Glomerular endothelial cell (primary cell): ENCODE data around the gene GNL3L. TPM values are rescaled to one million over a fixed set of nuclear protein-coding genes. Genes with fewer than 3 reads are reported as not detected.
"Not testable (repeated sequence)": the region's sequence is repeated elsewhere in the genome, so short reads cannot be mapped to it uniquely, and the experiment has no call there.

Experiments
- DNase-seq: peaks from one replicate; pipeline ENCODE4 v3.0.0-alpha.2; 2011; ENCODE audit warnings: low read depth, low spot score; ENCODE audit errors: extremely low read depth
- total RNA-seq: library from RNA; depleted of rRNA; stranded (reverse); fragments of >200 nt; gene quantifications from 2 replicates; pipeline ENCODE4 v1.2.3, GENCODE V29; 2015

GNL3L gene
- total RNA-seq, 1 donor from 2014 or later, result 39.6 TPM

DNA sequence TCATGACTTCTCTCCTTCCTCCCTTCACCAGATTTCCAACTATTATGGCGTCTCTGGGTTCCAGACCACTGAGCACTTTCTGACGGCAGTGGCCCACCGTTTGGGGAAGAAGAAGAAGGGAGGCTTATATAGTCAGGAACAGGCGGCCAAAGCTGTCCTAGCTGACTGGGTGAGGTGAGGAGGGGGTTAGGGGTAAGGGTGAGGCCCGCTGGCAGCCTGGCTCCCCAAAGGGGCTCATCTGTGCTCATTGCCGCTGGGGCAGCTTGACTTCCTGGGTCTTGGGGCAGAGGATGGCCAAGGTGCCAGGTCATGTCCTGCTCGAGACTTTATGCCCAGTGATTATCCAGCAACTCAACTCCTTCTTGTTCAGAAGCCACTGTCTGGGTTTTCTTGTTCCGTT lies 21.8 kb downstream of the GNL3L start:
- DNase-seq, result no peak

DNA sequence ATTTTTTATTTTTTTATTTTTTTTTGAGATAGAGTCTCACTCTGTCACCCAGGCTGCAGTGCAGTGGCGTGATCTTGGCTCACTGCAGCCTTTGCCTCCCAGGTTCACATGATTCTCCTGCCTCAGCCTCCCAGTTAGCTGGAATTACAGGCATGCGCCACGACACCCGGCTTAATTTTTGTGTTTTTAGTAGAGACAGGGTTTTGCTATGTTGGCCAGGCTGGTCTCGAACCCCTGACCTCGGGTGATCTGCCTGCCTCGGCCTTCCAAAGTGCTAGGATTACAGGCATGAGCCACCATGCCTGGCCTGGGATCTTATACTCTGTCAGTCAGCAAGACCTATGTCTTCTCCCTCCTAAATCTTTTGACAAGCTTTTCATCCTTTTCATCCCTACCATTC lies 25.0 kb downstream of the GNL3L start:
- DNase-seq, result not testable (repeated sequence)

GRCh38 chrX:54560411-54560810 lies 30.4 kb downstream of the GNL3L start:
- peak; percentile 14 for DNase-seq

- no peak for DNase-seq
Measured at GRCh38 chrX:54561622-54562021, 31.6 kb downstream of the GNL3L start.

GRCh38 chrX:54564936-54565335 lies 34.9 kb downstream of the GNL3L start:
- DNase-seq, result no peak

GRCh38 chrX:54570332-54570731 lies 40.3 kb downstream of the GNL3L start:
- no peak for DNase-seq

DNA sequence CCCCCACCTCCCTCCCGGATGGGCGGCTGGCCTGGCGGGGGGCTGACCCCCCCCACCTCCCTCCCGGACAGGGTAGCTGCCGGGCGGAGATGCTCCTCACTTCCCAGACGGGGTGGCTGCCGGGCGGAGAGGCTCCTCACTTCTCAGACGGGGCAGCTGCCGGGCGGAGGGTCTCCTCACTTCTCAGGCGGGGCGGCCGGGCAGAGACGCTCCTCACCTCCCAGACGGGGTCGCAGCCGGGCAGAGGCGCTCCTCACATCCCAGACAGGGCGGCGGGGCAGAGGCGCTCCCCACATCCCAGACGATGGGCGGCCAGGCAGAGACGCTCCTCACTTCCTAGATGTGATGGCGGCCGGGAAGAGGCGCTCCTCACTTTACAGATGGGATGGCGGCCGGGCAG lies 42.6 kb downstream of the GNL3L start:
- not testable (repeated sequence) for DNase-seq

GRCh38 chrX:54597728-54598127 lies 67.7 kb downstream of the GNL3L start:
- DNase-seq, result no peak

- DNase-seq, result no peak
Measured at GRCh38 chrX:54602563-54602962, 72.5 kb downstream of the GNL3L start.

Other genes with a start within 250 kb of the GNL3L start
- 1.1 TPM in 2 replicates for gene WNK3, start 172.2 kb upstream of the GNL3L start, total RNA-seq
- 12.2 and 17.2 TPM in 2 replicates for gene TSR2, start 89.8 kb upstream of the GNL3L start, total RNA-seq
- 8.3 and 12.5 TPM in 2 replicates for gene FGD1, start 34.0 kb upstream of the GNL3L start, total RNA-seq